IPS-20b (cell line): Measurements from ENCODE around the gene PI16.
A peak's percentile ranks its signal among the peaks of the same experiment; 100 is the strongest.
"Not testable (repeated sequence)": the region's sequence is repeated elsewhere in the genome, so short reads cannot be mapped to it uniquely, and the experiment has no call there.

ENCODE experiments used
- H3K27ac ChIP-seq: one replicate; pipeline ENCODE4 v1.5.1; 2013; ENCODE audit warnings: low read length
- H3K27me3 ChIP-seq: 2 replicates; pipeline ENCODE4 v1.6.1; 2013; ENCODE audit warnings: mild to moderate bottlenecking, low read length, inconsistent platforms; ENCODE audit not compliant: insufficient read depth
- H3K36me3 ChIP-seq: 2 replicates; pipeline ENCODE4 v1.6.1; 2013; ENCODE audit warnings: low read depth, mild to moderate bottlenecking, inconsistent platforms, low read length, moderate library complexity; ENCODE audit not compliant: insufficient read depth
- H3K4me1 ChIP-seq: 2 replicates; pipeline ENCODE4 v1.6.1; 2013; ENCODE audit warnings: mild to moderate bottlenecking, control low read depth, inconsistent platforms, low read length, moderate library complexity; ENCODE audit not compliant: insufficient read depth
- H3K4me3 ChIP-seq: 2 replicates; pipeline ENCODE4 v1.5.1; 2013; ENCODE audit warnings: mild to moderate bottlenecking, low read length, inconsistent platforms
- H3K9ac ChIP-seq: 2 replicates; pipeline ENCODE4 v1.6.1; 2013; ENCODE audit warnings: low read depth, mild to moderate bottlenecking, inconsistent platforms, low read length, moderate library complexity
- H3K9me3 ChIP-seq: 2 replicates; pipeline ENCODE4 v1.6.1; 2013; ENCODE audit warnings: mild to moderate bottlenecking, low read depth, low read length, inconsistent platforms; ENCODE audit not compliant: insufficient read depth

The PI16 gene

DNA sequence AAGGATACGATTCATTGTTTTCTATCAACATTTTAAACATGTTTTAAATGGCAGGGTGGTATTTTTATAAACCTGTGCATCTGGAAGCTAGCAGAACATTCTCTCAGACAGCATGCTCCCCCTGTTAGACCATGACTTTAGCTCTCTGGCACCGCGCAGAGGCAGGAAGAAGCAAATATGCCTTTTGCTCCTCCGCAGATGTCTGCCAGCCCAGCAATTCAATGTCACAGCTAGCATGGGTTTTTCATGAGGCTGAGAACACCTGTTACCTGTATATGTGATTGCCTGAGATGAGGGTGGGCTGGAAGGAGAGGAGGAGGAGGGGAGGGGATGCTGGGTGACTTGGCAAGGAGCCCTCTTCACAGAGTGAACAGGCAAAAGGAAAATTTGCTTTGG lies 24.8 kb downstream of the PI16 start:
- H3K4me1 ChIP-seq = peaks cover 13% of the 10 kb centered on the region
- no peak overlapping the region for H3K4me3 ChIP-seq
- H3K9ac ChIP-seq = no peak overlapping the region
- no peaks in the 10 kb centered on the region for H3K9me3 ChIP-seq
- H3K27ac ChIP-seq = no peak overlapping the region
- H3K36me3 ChIP-seq = peaks cover 55% of the 10 kb centered on the region
- no peaks in the 10 kb centered on the region for H3K27me3 ChIP-seq

- Histone ChIP-seq H3K27ac (no peak overlapping the region), H3K9ac (no peak overlapping the region), H3K9me3 (no peaks in the 10 kb centered on the region), H3K4me3 (no peak overlapping the region), H3K27me3 (no peaks in the 10 kb centered on the region), H3K4me1 (peaks cover 14% of the 10 kb centered on the region), H3K36me3 (peaks cover 48% of the 10 kb centered on the region)
These were observed 25.6 kb downstream of the PI16 start for GRCh38 chr6:36980129-36980528.

DNA sequence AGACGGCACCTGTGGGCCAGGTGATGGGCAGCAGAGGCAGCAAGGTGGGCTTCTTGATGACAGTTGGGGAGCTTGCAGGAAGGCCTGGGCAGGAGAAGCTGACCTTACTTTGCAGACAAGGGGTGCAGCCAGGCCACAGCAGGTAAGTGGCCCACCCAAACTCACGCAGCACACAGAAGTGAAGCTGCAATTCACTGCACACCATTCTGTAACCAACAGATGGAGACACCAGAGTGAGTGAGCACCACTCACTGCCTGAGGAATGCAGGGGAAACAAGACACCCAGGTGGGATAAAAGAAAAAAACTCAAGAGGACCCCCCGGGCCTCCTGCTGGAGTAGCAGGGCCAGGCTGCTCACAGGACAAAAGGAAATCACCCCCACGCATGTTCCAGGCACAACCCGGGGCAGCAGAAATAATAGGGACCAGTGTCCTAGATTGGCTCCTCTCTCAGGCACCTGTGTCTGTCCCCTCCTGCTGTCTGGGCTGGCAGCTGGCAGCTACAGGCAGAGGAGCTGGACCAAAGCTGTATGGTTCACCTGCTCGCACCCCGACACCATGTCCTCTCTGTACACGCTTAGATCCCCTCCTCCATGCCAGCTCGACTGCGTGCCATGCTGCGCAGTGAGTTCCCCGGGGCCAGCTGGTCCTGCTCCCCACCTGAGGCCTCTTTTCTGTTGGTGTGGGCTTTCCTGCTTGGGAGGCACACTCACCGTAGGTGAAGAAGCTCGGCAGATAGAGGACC lies 26.5 kb downstream of the PI16 start:
- Histone ChIP-seq H3K4me3 (no peak overlapping the region), H3K4me1 (peaks cover 14% of the 10 kb centered on the region), H3K9ac (peak overlapping the region; percentile 33; the same call in 1 of the 2 replicates), H3K27me3 (no peaks in the 10 kb centered on the region), H3K9me3 (no peaks in the 10 kb centered on the region), H3K36me3 (peaks cover 38% of the 10 kb centered on the region), H3K27ac (no peak overlapping the region)

GRCh38 chr6:36983538-36983937 lies 29.0 kb downstream of the PI16 start:
- H3K9me3 ChIP-seq = no peaks in the 10 kb centered on the region
- H3K36me3 ChIP-seq = peaks cover 14% of the 10 kb centered on the region
- H3K27ac ChIP-seq = no peak overlapping the region
- peak overlapping the region; percentile 8; the same call in 1 of the 2 replicates for H3K9ac ChIP-seq
- H3K27me3 ChIP-seq = no peaks in the 10 kb centered on the region
- H3K4me3 ChIP-seq = no peak overlapping the region; the same call in 1 of the 2 replicates
- peaks cover 14% of the 10 kb centered on the region for H3K4me1 ChIP-seq

GRCh38 chr6:36984581-36985416 lies 30.3 kb downstream of the PI16 start:
- peaks cover 14% of the 10 kb centered on the region for H3K4me1 ChIP-seq
- no peaks in the 10 kb centered on the region for H3K27me3 ChIP-seq
- peak overlapping the region; percentile 89 for H3K9ac ChIP-seq
- peak overlapping the region; percentile 84 for H3K4me3 ChIP-seq
- 0 out of 2 replicates have a peak, but pooled peaks cover 3% of the 10 kb centered on the region for H3K36me3 ChIP-seq
- no peaks in the 10 kb centered on the region for H3K9me3 ChIP-seq
- peak overlapping the region; percentile 95 for H3K27ac ChIP-seq

DNA sequence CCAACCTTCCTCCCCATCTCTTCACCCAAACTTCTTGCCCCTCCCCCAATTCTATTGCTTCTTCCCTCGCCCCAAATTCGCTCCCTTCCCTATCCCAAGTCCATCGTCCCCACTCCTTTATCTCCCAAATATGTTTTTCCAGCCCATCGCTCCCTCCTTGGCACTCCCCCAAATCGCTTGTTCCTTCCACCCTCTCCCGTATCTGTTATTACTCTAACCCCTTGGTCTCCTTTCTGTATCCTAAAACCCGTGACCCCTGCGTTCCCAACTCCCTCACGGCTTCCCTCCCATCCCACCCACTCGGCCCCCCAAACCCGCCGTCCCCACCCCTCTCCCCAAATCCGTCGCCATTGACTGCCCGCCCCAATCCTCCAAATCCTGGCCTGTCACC lies 30.9 kb downstream of the PI16 start:
- H3K27me3 ChIP-seq = no peaks in the 10 kb centered on the region
- H3K9ac ChIP-seq = peak overlapping the region; percentile 89
- peak overlapping the region; percentile 84 for H3K4me3 ChIP-seq
- no peaks in the 10 kb centered on the region for H3K9me3 ChIP-seq
- peak overlapping the region; percentile 95 for H3K27ac ChIP-seq
- H3K36me3 ChIP-seq = no peaks in the 10 kb centered on the region
- peaks cover 13% of the 10 kb centered on the region for H3K4me1 ChIP-seq

- Histone ChIP-seq H3K27me3 (no peaks in the 10 kb centered on the region), H3K9me3 (no peaks in the 10 kb centered on the region), H3K4me3 (peak within 1 kb of the TSS; percentile 84), H3K4me1 (peaks cover 10% of the 10 kb centered on the region), H3K27ac (peak within 1 kb of the TSS; percentile 97), H3K9ac (peak within 1 kb of the TSS; percentile 91), H3K36me3 (no peaks in the 10 kb centered on the region)
These were observed 31.5 kb downstream of the PI16 start, which contains the start of gene MTCH1 for GRCh38 chr6:36985808-36986703. MTCH1 (minus strand) TSS chr6:36986196; CDS start chr6:36986173, 23 bp downstream.

DNA sequence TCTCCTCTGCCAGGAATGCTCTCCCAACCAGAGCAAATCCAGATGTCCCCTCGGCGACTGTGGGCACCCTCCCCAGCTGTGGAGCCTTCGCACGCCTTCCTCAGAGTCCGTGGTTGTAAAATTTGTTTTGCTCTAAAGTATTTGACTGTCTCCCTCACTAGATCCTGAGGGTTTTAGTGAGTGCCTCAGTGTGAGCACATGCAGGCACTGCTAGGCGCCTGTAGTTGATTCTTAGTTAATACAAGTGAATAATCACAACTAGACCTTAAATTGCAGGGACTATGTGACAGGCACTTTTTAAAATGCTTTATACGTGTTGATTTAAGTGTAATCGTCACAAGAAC lies 32.1 kb downstream of the PI16 start:
- no peaks in the 10 kb centered on the region for H3K36me3 ChIP-seq
- H3K4me1 ChIP-seq = peaks cover 10% of the 10 kb centered on the region
- H3K9ac ChIP-seq = peak overlapping the region; percentile 91
- peak overlapping the region; percentile 97 for H3K27ac ChIP-seq
- no peaks in the 10 kb centered on the region for H3K9me3 ChIP-seq
- H3K4me3 ChIP-seq = peak overlapping the region; percentile 84
- H3K27me3 ChIP-seq = no peaks in the 10 kb centered on the region

GRCh38 chr6:36989264-36989663 lies 34.7 kb downstream of the PI16 start:
- Histone ChIP-seq H3K9me3 (no peaks in the 10 kb centered on the region), H3K4me3 (no peak overlapping the region), H3K27ac (no peak overlapping the region), H3K4me1 (peaks cover 2% of the 10 kb centered on the region), H3K9ac (no peak overlapping the region), H3K27me3 (no peaks in the 10 kb centered on the region), H3K36me3 (no peaks in the 10 kb centered on the region)

- not testable (repeated sequence) for H3K4me1 ChIP-seq, H3K27ac ChIP-seq, H3K36me3 ChIP-seq, H3K27me3 ChIP-seq, H3K9me3 ChIP-seq, H3K9ac ChIP-seq, H3K4me3 ChIP-seq
These were observed 35.9 kb downstream of the PI16 start for GRCh38 chr6:36990401-36990800.
